Nephron (organoid): ENCODE data around the gene HMG20B.

Experiments
- H3K27ac Mint-ChIP-seq, 3 experiments: 2 replicates each; pipeline ENCODE4 v1.8.0; 2020; ENCODE audit warnings: mixed read lengths in 3 of 3, mild to moderate bottlenecking in 2 of 3, moderate library complexity in 1 of 3
- H3K27me3 Mint-ChIP-seq: 2 replicates; pipeline ENCODE4 v1.8.0; 2021; ENCODE audit warnings: low read depth, mild to moderate bottlenecking, moderate library complexity, mixed read lengths
- H3K36me3 Mint-ChIP-seq: 2 replicates; pipeline ENCODE4 v1.8.0; 2020; ENCODE audit warnings: low read depth, mixed read lengths
- H3K4me1 Mint-ChIP-seq: 2 replicates; pipeline ENCODE4 v1.8.0; 2020; ENCODE audit warnings: mixed read lengths
- H3K4me3 Mint-ChIP-seq, 3 experiments: 2 replicates each; pipeline ENCODE4 v1.8.0; 2020; ENCODE audit warnings: mild to moderate bottlenecking in 3 of 3, mixed read lengths in 3 of 3, moderate library complexity in 2 of 3
- H3K9me3 Mint-ChIP-seq: 2 replicates; pipeline ENCODE4 v1.8.0; 2020; ENCODE audit warnings: mixed read lengths
- CTCF ChIP-seq, 3 experiments: fragments of 200-600 bp; sonication (generic); IDR thresholded peaks; one replicate each; pipeline ENCODE4 v1.5.0; 2021; ENCODE audit warnings: antibody characterized with exemption in 3 of 3; ENCODE audit not compliant: unreplicated experiment in 3 of 3

Gene HMG20B

GRCh38 chr19:3614858-3615505 lies 42.2 kb downstream of the HMG20B start:
- no peaks in the 10 kb centered on the region for H3K9me3 Mint-ChIP-seq
- TF ChIP-seq CTCF (IDR thresholded peaks at IDR 0.05; ENCODE audit: unreplicated experiment in 3 of 3), result no peak
- H3K4me1 Mint-ChIP-seq, result no peaks in the 10 kb centered on the region
- no peaks in the 10 kb centered on the region for H3K27me3 Mint-ChIP-seq
- H3K36me3 Mint-ChIP-seq, result peaks cover 9% of the 10 kb centered on the region
- no peak overlapping the region for H3K4me3 Mint-ChIP-seq
- H3K27ac Mint-ChIP-seq, result no peak overlapping the region

GRCh38 chr19:3615524-3616135 lies 42.9 kb downstream of the HMG20B start:
- Mint-ChIP-seq H3K4me3 (no peak overlapping the region), H3K27ac (no peak overlapping the region), H3K4me1 (no peaks in the 10 kb centered on the region), H3K27me3 (no peaks in the 10 kb centered on the region), H3K9me3 (no peaks in the 10 kb centered on the region), H3K36me3 (peaks cover 5% of the 10 kb centered on the region)
- no peak for TF ChIP-seq CTCF (IDR thresholded peaks at IDR 0.05; ENCODE audit: unreplicated experiment in 3 of 3)

- Mint-ChIP-seq H3K27ac (no peak overlapping the region), H3K36me3 (peaks cover 4% of the 10 kb centered on the region), H3K4me3 (no peak overlapping the region), H3K9me3 (no peaks in the 10 kb centered on the region), H3K27me3 (no peaks in the 10 kb centered on the region), H3K4me1 (no peaks in the 10 kb centered on the region)
- TF ChIP-seq CTCF (IDR thresholded peaks at IDR 0.05; ENCODE audit: unreplicated experiment in 3 of 3), result no peak
Observed at GRCh38 chr19:3617463-3617862, 44.7 kb downstream of the HMG20B start.

- peak; percentile 83 to 85 (median 84) for TF ChIP-seq CTCF (IDR thresholded peaks at IDR 0.05; ENCODE audit: unreplicated experiment in 3 of 3)
- Mint-ChIP-seq H3K27ac (no peak overlapping the region), H3K4me1 (no peaks in the 10 kb centered on the region), H3K36me3 (peaks cover 4% of the 10 kb centered on the region), H3K9me3 (no peaks in the 10 kb centered on the region), H3K27me3 (no peaks in the 10 kb centered on the region), H3K4me3 (no peak overlapping the region)
Observed at GRCh38 chr19:3618144-3618810, 45.5 kb downstream of the HMG20B start.

- Mint-ChIP-seq H3K36me3 (peaks cover 4% of the 10 kb centered on the region), H3K4me1 (peaks cover under 1% of the 10 kb centered on the region), H3K9me3 (no peaks in the 10 kb centered on the region), H3K27ac (no peak overlapping the region), H3K27me3 (no peaks in the 10 kb centered on the region), H3K4me3 (no peak overlapping the region)
- TF ChIP-seq CTCF (IDR thresholded peaks at IDR 0.05; ENCODE audit: unreplicated experiment in 3 of 3), result peak in 1 of 3 experiments; percentile 36
Observed at GRCh38 chr19:3618811-3619630, 46.3 kb downstream of the HMG20B start.
